Measurements from ENCODE around the gene IKBKG.

IKBKG gene

GRCh38 chrX:154507673-154508383 lies 39.6 kb upstream of the IKBKG start:
- CTCF ChIA-PET = no interaction called here
- POLR2A ChIA-PET = interaction anchor here (0.6 to 2.5 kb wide), 3 partner anchors 9 to 535 kb away, joined by 3 to 8 read pairs (median 6); partner anchors contain the start of genes FAM3A, SLC10A3 and TMEM187
- TF ChIP-seq L3MBTL2 (conservative IDR thresholded peaks at IDR 0.05) (no peak), CTBP1 (IDR thresholded peaks at IDR 0.05; ENCODE audit: borderline replicate concordance) (no peak), LEF1 (IDR thresholded peaks at IDR 0.05; ENCODE audit: borderline replicate concordance) (no peak), FOXM1 (IDR thresholded peaks at IDR 0.05; ENCODE audit: borderline replicate concordance) (no peak), SUZ12 (IDR thresholded peaks at IDR 0.05) (no peak), ZNF384 (IDR thresholded peaks at IDR 0.05) (no peak), BHLHE40 (IDR thresholded peaks at IDR 0.05; ENCODE audit: borderline replicate concordance) (no peak), ARNT (IDR thresholded peaks at IDR 0.05) (no peak), NFRKB (IDR thresholded peaks at IDR 0.05) (no peak), HDGF (IDR thresholded peaks at IDR 0.05; ENCODE audit: borderline replicate concordance) (no peak), ELF4 (IDR thresholded peaks at IDR 0.05) (no peak), FOXA1 (IDR thresholded peaks at IDR 0.05) (no peak)
- DNase-seq (ENCODE audit: extremely low spot score) = no peak

DNA sequence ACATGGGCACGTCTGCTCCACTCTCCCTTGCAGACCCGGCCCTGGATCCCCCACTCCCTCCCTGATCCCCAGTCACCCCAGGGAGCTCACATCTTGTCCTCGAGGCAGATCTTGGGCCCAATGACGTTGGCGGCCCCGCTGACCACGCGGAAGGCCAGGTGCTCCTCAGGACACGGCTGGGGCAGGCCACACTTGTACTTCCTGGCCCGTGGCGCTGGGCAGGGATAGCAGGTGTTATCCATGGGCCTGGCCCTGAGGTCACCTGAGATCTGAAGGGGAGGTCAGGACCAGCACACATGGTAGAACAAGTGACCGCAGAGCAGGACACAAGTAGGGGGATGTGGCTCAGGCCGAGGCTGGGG lies 39.1 kb upstream of the IKBKG start:
- no peak for DNase-seq (ENCODE audit: extremely low spot score)
- ChIA-PET CTCF (no interaction called here), POLR2A (interaction anchor here (1.3 kb wide), 1 partner anchor 18 kb away, joined by 6 read pairs; the partner anchor contains the start of gene SLC10A3)

DNA sequence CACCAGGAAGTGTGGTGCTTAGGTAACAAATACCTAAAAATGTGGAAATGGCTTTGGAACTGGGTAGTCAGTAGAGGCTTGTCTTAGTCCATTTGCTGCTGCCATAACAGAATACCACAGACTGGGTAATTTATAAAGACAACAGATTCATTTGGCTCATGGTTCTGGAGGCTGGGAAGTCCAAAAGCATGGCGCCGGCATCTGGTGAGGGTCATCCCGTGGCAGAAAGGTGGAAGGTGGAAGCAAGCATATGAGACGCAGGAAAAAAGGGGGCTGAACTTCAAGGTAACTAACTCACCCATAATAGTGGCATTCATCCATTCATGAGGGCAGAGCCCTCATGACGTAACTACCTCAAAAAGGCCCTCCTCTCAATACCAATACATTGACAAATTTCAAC lies 38.0 kb upstream of the IKBKG start:
- ChIA-PET POLR2A (no interaction called here), CTCF (no interaction called here)
- no peak for DNase-seq (ENCODE audit: extremely low spot score)
- TF ChIP-seq ZNF384 (IDR thresholded peaks at IDR 0.05) (no peak), SP1 (IDR thresholded peaks at IDR 0.05) (no peak), ARNT (IDR thresholded peaks at IDR 0.05) (no peak), BHLHE40 (IDR thresholded peaks at IDR 0.05; ENCODE audit: borderline replicate concordance) (no peak), CTBP1 (IDR thresholded peaks at IDR 0.05; ENCODE audit: borderline replicate concordance) (no peak), ELF4 (IDR thresholded peaks at IDR 0.05) (no peak), HDGF (IDR thresholded peaks at IDR 0.05; ENCODE audit: borderline replicate concordance) (no peak), TARDBP (IDR thresholded peaks at IDR 0.05) (no peak), NFRKB (IDR thresholded peaks at IDR 0.05) (no peak), PKNOX1 (IDR thresholded peaks at IDR 0.05) (no peak)

More for the DNA sequence above, 39.1 kb upstream of the IKBKG start:
- no peak for TF ChIP-seq ELF4 (IDR thresholded peaks at IDR 0.05)
- no peak for TF ChIP-seq HDGF (IDR thresholded peaks at IDR 0.05; ENCODE audit: borderline replicate concordance)
- TF ChIP-seq NFRKB (IDR thresholded peaks at IDR 0.05) = no peak
- TF ChIP-seq BHLHE40 (IDR thresholded peaks at IDR 0.05; ENCODE audit: borderline replicate concordance) = no peak
- TF ChIP-seq ZNF384 (IDR thresholded peaks at IDR 0.05) = no peak
- no peak for TF ChIP-seq ARNT (IDR thresholded peaks at IDR 0.05)
- no peak for TF ChIP-seq FOXA1 (IDR thresholded peaks at IDR 0.05)
- TF ChIP-seq FOXK2 (IDR thresholded peaks at IDR 0.05) = no peak
- no peak for TF ChIP-seq FOXM1 (IDR thresholded peaks at IDR 0.05; ENCODE audit: borderline replicate concordance)
- TF ChIP-seq SUZ12 (IDR thresholded peaks at IDR 0.05) = no peak
- no peak for TF ChIP-seq LEF1 (IDR thresholded peaks at IDR 0.05; ENCODE audit: borderline replicate concordance)
- no peak for TF ChIP-seq L3MBTL2 (conservative IDR thresholded peaks at IDR 0.05)
- no peak for TF ChIP-seq PKNOX1 (IDR thresholded peaks at IDR 0.05)
- TF ChIP-seq TARDBP (IDR thresholded peaks at IDR 0.05) = no peak
- no peak for TF ChIP-seq SP1 (IDR thresholded peaks at IDR 0.05)
- no peak for TF ChIP-seq CTBP1 (IDR thresholded peaks at IDR 0.05; ENCODE audit: borderline replicate concordance)

- no peak for DNase-seq (ENCODE audit: extremely low spot score)
- TF ChIP-seq BHLHE40 (IDR thresholded peaks at IDR 0.05; ENCODE audit: borderline replicate concordance) (no peak), SUZ12 (IDR thresholded peaks at IDR 0.05) (no peak), HDGF (IDR thresholded peaks at IDR 0.05; ENCODE audit: borderline replicate concordance) (no peak), FOXA1 (IDR thresholded peaks at IDR 0.05) (no peak), ARNT (IDR thresholded peaks at IDR 0.05) (no peak), SP1 (IDR thresholded peaks at IDR 0.05) (no peak), ELF4 (IDR thresholded peaks at IDR 0.05) (no peak), CTBP1 (IDR thresholded peaks at IDR 0.05; ENCODE audit: borderline replicate concordance) (no peak), FOXK2 (IDR thresholded peaks at IDR 0.05) (no peak), NFRKB (IDR thresholded peaks at IDR 0.05) (no peak), FOXM1 (IDR thresholded peaks at IDR 0.05; ENCODE audit: borderline replicate concordance) (no peak), LEF1 (IDR thresholded peaks at IDR 0.05; ENCODE audit: borderline replicate concordance) (no peak), ZNF384 (IDR thresholded peaks at IDR 0.05) (no peak), TARDBP (IDR thresholded peaks at IDR 0.05) (no peak), L3MBTL2 (conservative IDR thresholded peaks at IDR 0.05) (no peak), PKNOX1 (IDR thresholded peaks at IDR 0.05) (no peak)
- ChIA-PET CTCF (no interaction called here), POLR2A (no interaction called here)
Measured at GRCh38 chrX:154511761-154512160, 35.7 kb upstream of the IKBKG start.

- ChIA-PET CTCF (no interaction called here), POLR2A (interaction anchor here (4.6 kb wide), 1 partner anchor 23 kb away, joined by 21 read pairs; the partner anchor contains the start of gene SLC10A3)
- DNase-seq (ENCODE audit: extremely low spot score) = no peak
- TF ChIP-seq L3MBTL2 (conservative IDR thresholded peaks at IDR 0.05) = no peak
- no peak for TF ChIP-seq SUZ12 (IDR thresholded peaks at IDR 0.05)
- TF ChIP-seq CTBP1 (IDR thresholded peaks at IDR 0.05; ENCODE audit: borderline replicate concordance) = no peak
- no peak for TF ChIP-seq LEF1 (IDR thresholded peaks at IDR 0.05; ENCODE audit: borderline replicate concordance)
- TF ChIP-seq HDGF (IDR thresholded peaks at IDR 0.05; ENCODE audit: borderline replicate concordance) = no peak
- TF ChIP-seq BHLHE40 (IDR thresholded peaks at IDR 0.05; ENCODE audit: borderline replicate concordance) = no peak
- no peak for TF ChIP-seq FOXM1 (IDR thresholded peaks at IDR 0.05; ENCODE audit: borderline replicate concordance)
- no peak for TF ChIP-seq ZNF384 (IDR thresholded peaks at IDR 0.05)
Measured at GRCh38 chrX:154512879-154513553, 34.4 kb upstream of the IKBKG start.
